HG03135 (cell line): ENCODE measurements around the gene PLAAT3.
"Not testable (repeated sequence)": the region's sequence is repeated elsewhere in the genome, so short reads cannot be mapped to it uniquely, and the experiment has no call there.

ENCODE experiments used
- ATAC-seq: cut with Tn5 transposase; IDR thresholded peaks from one replicate; pipeline ENCODE4 v1.9.1; 2021; ENCODE audit warnings: mild to moderate bottlenecking, moderate library complexity; ENCODE audit not compliant: unreplicated experiment

Gene PLAAT3

DNA sequence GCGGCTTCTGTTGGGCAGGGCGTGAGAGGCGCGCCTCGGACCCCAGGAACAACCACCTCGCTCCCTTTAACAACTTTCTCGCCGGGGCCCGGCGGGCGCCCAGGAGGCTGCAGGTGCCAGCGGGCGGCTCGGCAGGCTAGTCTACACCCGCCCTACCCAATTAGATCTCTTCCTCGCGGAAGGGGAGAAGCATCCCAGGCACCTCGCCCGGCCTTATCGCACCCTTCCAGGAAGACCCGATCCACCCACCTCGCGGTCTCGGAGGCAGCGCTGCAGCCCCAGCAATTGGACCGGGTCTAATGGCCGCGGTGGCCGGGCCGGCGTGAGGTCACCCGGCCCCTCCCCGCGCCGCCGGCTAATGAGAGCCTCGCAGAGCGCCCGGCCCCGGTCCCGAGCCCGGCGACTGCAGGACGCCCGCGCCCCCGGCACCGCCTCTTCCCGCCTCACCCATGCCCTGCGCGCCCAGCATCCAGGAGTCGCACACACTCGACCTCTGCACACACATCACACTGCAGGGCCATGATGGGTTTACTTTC lies at the start of gene PLAAT3:
TSS of gene PLAAT3 (minus strand) at position 298 of the 536 bp plus-strand sequence. CDS start 419 bp downstream, outside the sequence.
- no peak for ATAC-seq

DNA sequence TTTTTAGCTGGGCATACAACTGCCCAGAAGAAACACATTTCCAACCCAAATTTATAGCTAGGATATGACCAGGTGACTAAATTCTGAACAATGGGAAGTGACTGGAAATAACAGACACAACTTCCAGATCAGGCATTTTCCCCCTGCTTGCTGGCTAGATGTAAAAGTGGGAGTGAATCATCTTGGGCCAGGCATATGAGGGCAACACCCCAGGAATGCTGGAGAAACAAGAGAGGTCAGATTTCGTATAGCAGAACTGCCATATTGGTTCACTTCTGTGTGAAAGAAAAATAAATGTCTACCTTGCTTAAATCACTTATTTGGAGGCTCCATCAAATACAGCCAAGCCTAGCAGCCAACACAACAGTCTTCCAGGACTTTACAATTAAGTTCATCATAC lies 49.6 kb upstream of the PLAAT3 start:
- no peak for ATAC-seq

DNA sequence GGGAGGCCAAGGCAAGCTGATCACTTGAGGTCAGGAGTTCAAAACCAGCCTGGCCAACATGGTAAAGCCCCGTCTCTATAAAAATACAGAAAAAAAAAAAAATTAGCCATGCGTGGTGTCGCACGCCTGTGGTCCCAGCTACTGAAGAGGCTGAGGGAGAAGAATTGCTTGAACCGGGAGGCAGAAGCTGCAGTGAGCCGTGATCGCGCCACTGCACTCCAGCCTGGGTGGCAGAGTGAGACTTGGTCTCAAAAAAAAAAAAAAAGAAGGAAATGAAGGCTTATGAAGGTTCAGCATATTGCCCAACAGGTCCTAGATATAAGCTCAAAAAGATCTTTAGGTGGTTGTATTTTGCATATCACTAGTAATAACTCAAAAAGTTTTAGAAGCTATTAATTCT lies 46.7 kb upstream of the PLAAT3 start:
- ATAC-seq, result no peak

DNA sequence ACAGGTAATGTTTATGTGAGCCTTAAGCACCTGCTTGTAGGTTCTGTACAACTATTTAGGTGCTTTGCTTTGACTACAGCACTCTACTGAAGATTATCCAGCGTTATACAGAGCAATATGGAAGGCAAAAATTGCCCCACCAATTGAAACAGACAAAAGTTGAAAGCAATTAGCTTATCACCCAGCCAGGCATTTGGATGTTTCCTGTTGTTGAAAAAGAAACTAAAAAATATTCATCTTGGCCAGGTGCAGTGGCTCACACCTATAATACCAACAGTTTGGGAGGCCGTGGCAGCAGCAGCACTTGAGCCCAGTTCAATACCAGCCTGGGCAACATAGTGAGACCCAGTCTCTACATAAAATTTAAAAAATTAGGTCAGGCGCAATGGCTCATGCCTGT lies 38.4 kb upstream of the PLAAT3 start:
- no peak for ATAC-seq

DNA sequence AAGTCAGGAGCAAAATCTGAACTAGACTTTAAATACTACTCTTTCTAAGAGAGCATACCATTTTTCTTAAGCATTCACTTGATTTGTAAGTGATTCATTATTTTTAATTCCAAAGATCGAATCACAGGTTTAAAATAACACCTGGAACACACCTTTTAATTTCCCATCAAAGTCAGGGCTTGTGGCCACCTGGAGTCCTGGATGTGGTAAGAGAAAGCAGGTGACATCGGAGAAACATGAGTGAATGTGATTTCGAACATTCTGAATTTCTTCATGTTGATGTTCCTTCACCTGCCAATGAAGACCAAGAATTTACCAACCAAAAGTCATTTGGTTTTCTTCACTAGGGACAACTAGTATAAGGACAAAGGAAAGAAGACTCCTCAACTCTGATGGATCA lies 29.0 kb upstream of the PLAAT3 start:
- ATAC-seq, result no peak

DNA sequence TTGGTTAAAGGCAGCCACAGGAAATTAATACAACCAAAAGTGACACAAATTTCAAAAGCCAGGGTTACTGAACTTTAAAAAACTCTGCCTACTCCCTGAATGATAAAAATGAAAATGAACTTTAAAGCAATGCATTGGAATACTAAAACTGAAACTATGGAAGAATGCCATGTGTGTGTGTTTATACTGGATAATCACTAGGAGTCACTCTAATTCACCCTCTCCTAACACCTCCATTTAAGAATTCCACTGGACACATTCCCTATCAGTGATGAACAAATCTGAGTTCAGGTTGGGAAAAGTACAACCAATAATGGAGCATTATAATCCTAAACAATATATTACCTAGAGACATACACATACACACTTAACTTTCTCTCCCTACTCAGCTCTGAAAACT lies 27.5 kb upstream of the PLAAT3 start:
- ATAC-seq, result no peak

DNA sequence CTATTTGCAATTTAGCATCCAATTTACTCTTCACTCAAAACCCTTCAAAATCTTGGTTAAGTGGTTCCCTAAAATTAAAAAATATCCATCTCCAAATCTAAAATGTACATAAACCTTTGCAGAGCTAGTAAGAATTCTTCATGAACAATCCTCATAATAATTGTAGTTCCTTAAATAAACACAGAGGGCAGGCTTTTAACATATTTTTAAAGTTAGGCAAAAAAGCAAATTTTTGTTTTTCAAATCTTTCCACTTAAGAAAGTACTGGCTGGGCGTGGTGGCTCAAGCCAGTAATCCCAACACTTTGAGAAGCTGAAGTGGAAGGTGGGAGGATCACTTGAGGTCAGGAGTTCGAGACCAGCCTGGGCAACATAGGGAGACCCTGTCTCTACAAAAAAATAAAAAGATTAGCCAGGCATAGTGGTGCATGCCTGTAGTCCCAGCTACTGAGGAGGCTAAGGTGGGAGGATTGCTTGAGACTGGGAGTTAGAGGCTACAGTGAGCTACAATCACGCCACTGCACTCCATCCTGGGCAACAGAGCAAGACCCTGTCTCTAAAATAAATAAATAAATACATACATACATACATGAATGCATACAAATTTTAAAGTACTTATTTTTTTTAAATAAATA lies 25.1 kb upstream of the PLAAT3 start:
- no peak for ATAC-seq

DNA sequence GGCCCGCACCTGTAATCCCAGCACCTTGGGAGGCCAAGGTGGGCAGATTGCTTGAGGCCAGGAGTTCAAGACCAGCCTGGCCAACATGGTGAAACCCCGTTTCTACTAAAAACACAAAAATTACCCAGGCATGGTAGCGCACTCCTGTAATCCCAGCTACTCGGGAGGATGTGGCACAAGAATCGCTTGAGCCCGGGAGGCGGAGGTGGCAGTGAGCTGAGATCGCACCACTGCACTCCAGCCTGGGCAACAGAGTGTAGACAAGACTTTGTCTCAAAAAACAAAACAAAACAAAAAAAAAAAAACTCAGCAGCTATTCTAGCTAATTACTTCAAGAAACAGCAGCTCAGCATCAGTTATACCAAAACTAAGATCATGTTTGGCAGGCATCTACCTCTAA lies 24.2 kb upstream of the PLAAT3 start:
- not testable (repeated sequence) for ATAC-seq

DNA sequence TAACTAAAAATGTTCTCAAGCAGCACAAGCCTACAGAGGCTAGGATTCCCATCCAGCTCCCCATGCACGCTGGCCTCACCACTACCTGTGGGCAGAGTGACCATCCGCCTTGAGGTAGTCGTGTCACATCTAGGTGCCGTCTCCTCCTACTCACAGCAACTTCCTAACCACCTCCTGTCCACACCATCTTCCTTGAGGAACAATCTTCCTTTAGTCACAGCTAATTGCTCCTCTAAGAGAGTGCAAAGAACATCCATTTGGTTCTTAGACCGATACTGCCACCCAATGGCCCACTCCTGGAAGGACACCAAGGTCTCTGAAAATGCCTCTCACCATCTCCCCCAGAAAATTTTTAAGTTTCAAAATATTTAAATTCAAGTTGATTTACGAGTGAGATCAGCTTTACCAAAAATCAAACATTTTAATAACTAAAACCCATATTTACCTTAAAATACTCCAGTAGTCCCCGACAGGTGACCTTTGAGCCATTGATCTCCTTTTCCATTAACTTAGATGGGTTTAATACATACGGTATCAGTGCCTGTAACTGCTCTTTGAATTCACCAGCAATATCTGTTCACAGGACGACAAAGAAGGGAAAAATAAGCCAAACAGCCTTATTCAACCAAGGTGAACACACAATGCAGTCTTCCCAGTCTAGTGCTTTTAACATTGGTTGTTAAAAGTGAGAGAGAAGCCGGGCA lies 21.7 kb upstream of the PLAAT3 start:
- no peak for ATAC-seq

DNA sequence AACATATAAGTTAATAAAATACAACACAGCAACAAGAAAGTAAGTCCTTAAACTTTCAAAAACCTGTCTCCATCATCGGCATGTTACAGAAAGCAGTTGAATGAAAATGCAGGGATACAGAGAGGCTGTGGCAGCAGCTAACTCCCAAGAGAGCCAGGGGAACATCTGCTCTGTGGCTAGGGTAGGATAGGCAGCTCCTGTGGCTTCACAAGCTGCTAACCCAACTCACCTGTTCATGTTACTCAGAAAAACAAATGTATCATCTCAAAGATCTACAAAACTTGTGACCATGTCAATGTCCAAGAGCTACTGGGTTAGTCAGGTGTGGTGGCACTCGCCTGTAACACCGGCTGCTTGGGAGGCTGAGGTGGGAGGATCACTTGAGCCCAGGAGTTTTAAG lies 15.2 kb upstream of the PLAAT3 start:
- no peak for ATAC-seq

DNA sequence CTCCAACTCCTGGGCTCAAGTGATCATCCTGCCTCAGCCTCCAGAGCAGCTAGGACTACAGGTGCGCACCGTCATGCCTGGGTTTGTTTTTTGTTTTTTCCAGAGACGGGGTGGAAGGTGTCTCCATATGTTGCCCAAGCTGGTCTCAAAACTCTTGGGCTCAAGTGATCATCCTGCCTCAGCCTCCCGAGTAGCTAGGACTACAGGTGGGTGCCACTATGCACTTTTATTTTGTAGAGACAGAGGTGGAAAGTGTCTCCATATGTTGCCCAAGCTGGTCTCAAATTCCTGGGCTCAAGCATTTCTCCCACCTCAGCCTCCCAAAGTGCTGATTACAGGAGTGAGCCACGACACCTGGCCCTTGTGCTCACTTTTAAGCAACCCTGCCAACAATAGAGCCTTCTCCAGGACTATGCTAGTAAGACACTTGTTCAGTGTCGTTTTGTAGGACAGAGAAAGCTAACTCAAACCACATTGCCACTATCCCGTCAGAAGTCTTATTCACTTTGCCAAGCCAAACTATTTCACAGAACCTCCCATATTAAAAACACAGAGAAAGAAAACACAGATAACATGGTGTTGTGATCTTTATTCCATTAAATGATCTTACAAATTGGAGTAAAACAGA lies 9.4 kb upstream of the PLAAT3 start:
- ATAC-seq, result no peak

DNA sequence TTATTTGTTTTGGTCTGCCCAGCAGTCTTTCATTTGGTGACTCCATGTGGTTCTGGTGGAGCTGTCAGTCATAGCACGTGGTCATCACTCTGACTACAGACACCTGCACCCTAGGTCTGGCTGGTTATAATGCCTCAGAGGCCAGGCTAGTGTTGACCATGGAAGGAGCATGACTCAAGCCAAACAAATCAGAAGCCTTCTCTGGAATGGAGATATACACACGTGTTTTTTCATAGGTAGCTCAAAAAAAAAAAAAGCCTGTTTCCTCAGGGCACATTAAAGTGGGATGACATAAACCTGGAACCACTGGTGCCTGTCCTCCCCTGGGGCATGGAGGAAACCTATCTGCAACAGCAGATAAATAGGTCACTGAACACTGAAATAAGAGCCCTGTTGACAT lies 8.1 kb upstream of the PLAAT3 start:
- ATAC-seq, result no peak

DNA sequence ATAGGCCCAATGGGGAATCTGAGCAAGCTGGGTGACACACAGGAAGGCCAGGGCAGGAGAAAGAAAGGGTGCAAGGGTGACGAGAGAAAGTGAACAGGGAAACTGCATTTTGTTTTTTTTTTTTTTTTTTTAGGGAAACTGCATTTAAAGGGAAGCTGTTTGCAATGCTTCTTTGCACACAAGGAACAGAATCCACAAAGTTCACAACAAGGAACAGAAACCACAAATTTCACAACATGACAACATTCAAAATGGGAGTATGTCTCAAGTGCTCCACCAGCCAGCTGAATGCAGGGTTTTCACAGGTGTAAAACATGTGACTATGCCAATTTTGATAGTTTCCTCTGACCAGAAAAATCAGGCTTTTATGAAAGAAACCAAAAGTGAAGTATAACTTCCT lies 6.8 kb upstream of the PLAAT3 start:
- no peak for ATAC-seq

DNA sequence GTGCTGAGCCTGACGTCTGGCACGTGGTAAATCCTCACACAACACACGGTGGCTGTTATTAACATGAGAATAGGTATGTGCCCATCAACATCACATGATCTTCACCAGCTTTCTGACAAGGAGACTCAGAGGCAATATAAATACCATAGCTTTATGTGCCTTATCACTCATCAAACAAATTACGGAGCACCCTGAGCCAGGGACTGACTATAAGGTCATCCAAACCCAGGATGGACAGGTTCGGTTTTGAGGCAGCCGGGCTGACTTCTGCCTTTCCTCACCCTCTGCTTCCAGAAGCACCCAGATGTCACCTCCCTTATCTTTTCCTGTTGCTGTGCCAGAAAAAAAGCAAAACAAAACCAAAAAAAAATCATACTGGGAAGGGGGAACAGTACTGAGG lies 5.7 kb upstream of the PLAAT3 start:
- no peak for ATAC-seq

DNA sequence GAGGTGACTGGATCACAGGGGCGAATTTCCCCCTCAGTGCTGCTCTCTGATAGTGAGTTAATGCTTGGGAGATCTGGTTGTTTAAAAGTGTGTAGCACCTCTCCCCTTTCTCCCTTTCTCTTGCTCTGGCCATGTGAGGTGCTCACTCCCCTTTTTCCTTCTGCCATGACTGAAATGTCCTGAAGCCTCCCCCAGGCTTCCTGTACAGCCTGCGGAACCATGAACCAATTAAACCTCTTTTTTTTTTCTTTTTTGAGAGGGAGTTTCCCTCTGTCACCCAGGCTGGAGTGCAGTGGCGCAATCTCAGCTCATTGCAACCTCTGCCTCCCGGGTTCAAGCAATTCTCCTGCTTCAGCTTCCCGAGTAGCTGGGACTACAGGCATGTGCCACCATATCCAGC lies 3.5 kb upstream of the PLAAT3 start:
- not testable (repeated sequence) for ATAC-seq

DNA sequence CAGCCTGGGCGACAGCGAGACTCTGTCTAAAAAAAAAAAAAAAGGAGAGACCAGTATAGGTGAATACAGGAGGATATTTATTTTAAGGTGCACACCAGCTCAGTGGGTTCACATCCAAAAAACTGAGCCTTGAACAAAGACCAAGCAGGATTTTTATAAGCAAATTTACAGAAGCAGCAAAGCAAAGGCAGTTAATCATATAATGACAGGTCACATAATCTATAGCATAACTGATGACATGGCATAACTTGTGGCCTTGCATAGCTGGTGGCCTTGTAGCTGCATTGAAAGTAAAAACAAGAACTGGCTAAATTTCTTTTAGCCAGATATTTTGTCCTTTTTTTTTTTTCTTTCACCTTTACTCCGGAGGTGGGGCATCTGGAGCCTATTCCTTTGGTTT lies 2.7 kb upstream of the PLAAT3 start:
- ATAC-seq, result no peak

DNA sequence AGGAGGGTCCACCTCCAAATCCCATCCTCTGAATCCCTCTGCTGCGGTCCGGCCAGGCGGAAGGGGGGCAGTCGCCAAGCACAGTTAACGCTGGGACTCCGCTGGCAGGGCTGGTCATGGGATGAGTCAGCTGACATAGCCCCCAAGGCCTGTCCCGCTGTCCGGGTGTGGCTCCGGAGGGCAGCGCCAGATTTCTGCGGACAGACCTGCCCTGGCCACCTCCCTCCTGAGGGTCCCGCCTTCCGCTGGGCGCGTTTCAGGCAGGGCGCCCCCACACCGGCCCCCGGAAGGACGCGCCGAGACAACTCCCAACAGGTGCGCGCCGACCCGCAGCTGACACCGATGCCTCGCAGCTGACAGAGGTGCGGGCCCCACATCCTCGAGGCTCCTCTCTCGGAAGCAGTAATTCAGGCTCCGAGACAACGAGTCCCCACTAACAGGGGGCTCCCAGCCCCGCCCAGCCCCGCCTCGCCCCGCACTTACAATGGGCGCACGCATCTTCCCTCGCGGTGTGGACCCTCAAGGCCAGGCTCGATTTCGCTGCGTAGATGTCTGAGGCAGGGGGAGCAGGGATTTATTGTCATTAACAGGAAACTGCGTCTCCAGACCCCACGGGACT lies 607 bp downstream of the PLAAT3 start:
- ATAC-seq, result no peak

DNA sequence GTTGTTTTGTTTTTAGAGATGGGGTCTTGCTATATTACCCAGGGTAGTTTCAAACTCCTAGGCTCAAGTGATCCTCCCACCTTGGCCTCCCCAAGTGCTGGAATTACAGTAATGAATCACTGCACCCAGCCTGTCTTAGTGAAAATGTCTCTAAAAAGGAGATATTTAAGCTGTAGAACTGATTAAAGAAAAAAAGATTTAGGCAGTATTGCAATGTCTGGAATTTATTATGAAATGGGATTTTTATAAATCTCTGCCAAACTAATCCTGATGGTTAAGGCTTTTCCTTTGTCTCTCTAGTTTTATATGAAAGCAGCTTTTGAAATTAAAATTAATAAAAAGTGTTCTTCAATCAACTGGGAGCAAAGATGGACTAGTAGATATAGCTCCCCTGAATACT lies 2.1 kb downstream of the PLAAT3 start:
- no peak for ATAC-seq

DNA sequence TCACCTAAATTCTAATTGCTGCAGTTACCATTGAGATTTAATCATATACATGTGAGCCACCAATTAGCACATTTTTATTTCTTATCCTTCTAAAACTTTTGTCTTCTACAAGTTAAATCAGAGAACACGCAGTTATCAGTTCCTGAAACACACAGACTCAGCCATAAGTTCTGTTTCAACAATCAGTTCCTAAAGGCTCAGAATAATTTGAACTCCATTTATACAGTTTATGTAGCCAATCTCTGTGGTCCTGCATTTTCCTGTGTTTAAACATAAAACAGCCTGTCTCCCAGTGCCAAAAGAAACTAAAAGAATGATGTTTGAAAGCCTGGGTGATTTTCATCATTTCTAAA lies 2.9 kb downstream of the PLAAT3 start:
- ATAC-seq, result no peak

DNA sequence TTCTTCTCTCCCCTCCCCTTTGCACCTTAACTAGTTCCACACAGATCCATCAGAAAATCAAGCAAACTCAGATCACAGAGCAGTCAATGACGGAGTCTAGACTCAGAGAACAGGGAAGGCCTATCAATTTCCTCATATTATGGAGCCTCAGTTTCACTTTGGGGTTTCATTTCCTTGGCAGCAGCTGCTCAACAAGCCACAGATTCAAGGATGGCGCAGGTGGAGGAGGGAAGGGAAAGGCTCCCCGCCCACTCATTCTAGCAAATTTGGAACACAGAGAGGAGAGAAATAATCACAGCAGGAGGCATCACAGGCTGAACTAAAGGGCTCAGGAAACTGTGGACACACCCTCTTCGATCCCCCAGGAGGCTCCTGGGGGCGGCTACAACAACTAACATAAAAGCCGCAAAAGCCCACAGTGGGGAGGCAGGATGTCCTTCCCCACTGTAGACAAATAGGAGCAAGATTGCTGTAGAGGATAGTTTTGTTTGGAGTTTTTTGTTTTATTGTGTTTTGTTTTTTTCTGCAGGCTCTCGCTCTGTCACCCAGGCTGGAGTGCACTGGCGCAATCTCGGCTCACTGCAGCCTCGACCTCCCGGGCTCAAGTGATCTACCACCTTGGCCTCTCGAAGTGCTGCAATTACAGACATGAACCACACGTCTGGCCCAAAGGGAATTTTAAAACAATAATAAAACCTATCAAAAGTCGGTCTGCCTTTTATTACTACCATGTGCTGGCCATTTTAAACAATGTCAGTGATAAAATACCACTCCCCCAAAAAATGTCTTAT lies 3.4 kb downstream of the PLAAT3 start:
- ATAC-seq, result no peak

DNA sequence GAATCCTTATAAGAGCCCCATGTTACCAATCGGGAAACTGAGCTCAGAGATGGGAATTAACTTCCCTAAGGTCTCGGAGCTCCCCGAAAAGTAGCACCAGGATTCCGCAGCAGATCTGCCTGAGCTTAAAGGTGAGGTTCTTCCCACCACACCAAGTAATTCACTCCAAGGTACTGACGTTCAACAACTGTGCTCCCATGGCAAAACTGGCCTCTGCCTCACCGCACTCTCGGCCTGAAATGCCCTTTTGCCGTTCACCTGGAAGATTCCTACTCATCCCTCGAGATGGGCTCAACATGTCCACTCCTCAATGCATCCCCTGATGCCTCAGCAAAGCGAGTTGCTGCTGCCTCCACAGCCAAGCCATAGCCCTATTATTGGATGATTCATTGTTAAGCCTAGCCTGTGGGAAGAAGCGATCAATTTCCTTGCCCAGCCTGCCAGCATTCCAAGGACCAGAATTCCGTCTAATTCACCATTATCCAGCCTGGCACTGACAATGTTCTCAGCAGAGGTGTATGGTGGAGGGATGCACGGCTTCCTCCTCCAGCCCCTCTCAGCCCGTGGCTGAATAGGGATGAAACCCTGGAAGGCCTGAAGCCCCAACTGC lies 4.2 kb downstream of the PLAAT3 start:
- ATAC-seq, result no peak
